ENCODE data around the gene FAM204A. TPM values are rescaled to one million over a fixed set of nuclear protein-coding genes. Genes with fewer than 3 reads are reported as not detected.

The FAM204A gene
- total and polyA plus RNA-seq, 8 donors = 26.3 to 60.8 (median 35.0) TPM

DNA sequence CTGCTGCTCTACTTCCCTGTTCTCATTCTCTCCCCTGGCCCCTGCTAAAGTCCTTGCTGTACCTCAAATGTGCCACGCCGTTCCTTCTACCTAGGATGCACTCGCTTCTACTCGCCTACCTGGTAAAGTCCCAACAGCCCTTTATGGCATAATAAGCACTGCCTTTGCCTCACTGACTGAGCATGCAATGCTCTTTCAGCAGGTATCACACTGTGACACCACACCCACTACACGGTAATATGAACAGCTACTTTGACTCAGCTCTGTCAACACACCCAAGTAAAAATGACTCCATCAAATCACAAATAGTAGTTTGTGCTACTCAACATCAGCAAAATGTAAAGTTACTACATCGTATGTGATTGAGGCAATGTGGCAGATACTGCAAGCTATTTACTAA, 37.6 kb downstream of the FAM204A start:
- TF ChIP-seq, protein P1, sequence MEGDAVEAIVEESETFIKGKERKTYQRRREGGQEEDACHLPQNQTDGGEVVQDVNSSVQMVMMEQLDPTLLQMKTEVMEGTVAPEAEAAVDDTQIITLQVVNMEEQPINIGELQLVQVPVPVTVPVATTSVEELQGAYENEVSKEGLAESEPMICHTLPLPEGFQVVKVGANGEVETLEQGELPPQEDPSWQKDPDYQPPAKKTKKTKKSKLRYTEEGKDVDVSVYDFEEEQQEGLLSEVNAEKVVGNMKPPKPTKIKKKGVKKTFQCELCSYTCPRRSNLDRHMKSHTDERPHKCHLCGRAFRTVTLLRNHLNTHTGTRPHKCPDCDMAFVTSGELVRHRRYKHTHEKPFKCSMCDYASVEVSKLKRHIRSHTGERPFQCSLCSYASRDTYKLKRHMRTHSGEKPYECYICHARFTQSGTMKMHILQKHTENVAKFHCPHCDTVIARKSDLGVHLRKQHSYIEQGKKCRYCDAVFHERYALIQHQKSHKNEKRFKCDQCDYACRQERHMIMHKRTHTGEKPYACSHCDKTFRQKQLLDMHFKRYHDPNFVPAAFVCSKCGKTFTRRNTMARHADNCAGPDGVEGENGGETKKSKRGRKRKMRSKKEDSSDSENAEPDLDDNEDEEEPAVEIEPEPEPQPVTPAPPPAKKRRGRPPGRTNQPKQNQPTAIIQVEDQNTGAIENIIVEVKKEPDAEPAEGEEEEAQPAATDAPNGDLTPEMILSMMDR (IDR thresholded peaks at IDR 0.05) = no peak
- TF ChIP-seq POLR2A (IDR thresholded peaks at IDR 0.05) (no peak), EP300 (IDR thresholded peaks at IDR 0.05) (no peak), POLR2AphosphoS5 (IDR thresholded peaks at IDR 0.05) (no peak)
- 87 to 90% (median 88%) methylated on average over 6 of the region's 6 CpGs for WGBS, 5 donors
- H3K27me3 ChIP-seq = no peaks in the 10 kb centered on the region
- intact Hi-C loops (cut with DNase I; ENCODE audit: low total_unique reads) = no loop called here
- no peaks in the 10 kb centered on the region for H3K9me3 ChIP-seq
- H3K27ac ChIP-seq = no peak overlapping the region
- DNase-seq = no peak
- H3K4me3 ChIP-seq = no peak overlapping the region
- peaks cover 0 to 8% (median 4%) of the 10 kb centered on the region in 4 donors for H3K4me1 ChIP-seq
- peaks cover 16 to 47% (median 39%) of the 10 kb centered on the region in 4 donors for H3K36me3 ChIP-seq

DNA sequence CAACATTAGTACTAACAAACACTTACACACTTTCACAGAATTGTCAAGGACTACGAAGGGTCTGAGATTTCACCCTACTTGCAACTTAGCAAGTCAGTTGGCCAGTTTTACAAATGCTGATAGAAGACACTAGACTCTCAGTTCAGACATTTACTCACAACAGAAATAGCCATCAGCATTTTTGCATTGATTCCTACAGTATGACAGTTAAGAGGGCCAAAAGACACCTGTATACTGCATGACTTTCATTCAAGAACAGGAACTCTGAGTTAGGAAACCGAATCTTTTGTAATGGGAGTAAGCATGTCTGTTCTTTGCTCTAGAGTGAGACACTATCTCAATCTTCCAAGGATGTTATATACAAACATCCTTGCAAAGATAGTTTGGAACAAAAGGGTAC, 40.9 kb downstream of the FAM204A start:
- WGBS, 5 donors = 75 to 97% (median 91%) methylated on average over 2 of the region's 2 CpGs
- no peak for DNase-seq
- Histone ChIP-seq H3K4me1 (no peaks in the 10 kb centered on the region), H3K9me3 (no peaks in the 10 kb centered on the region), H3K27ac (no peak overlapping the region), H3K4me3 (no peak overlapping the region), H3K27me3 (no peaks in the 10 kb centered on the region), H3K36me3 (peaks cover 0 to 21% (median 16%) of the 10 kb centered on the region in 4 donors)
- TF ChIP-seq POLR2AphosphoS5 (IDR thresholded peaks at IDR 0.05) (no peak), POLR2A (IDR thresholded peaks at IDR 0.05) (no peak), EP300 (IDR thresholded peaks at IDR 0.05) (no peak)
- TF ChIP-seq, protein P1 (IDR thresholded peaks at IDR 0.05) = no peak
- intact Hi-C loops (cut with DNase I; ENCODE audit: low total_unique reads) = no loop called here

DNA sequence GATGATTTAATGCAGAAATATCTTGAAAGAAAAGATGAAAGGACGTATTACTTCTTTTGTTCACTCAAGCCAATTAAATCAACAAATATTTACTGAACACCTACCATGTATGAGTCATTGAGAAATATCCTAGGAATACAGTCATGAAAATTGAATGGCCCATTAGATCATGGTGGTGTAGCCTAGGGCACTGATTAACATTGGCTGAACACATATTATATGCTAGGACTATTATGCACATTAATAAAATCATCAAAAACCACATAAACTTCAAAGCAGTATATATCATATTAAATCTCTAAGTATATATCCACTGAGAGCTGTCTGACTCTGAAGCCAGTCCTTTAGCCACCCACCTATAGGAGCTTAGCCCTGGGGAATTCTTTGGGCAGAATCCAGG, 41.8 kb downstream of the FAM204A start:
- intact Hi-C loops (cut with DNase I; ENCODE audit: low total_unique reads) = no loop called here
- 38 to 66% (median 47%) methylated on average over 1 of the region's 1 CpG for WGBS, 5 donors
- DNase-seq = no peak
- Histone ChIP-seq H3K27me3 (no peaks in the 10 kb centered on the region), H3K9me3 (no peaks in the 10 kb centered on the region), H3K4me1 (no peaks in the 10 kb centered on the region), H3K36me3 (peaks cover 0 to 12% (median 7%) of the 10 kb centered on the region in 4 donors), H3K4me3 (no peak overlapping the region), H3K27ac (no peak overlapping the region)
- TF ChIP-seq, protein P1 (IDR thresholded peaks at IDR 0.05) = no peak
- no peak for TF ChIP-seq EP300 (IDR thresholded peaks at IDR 0.05)
- TF ChIP-seq POLR2AphosphoS5 (IDR thresholded peaks at IDR 0.05) = no peak
- TF ChIP-seq POLR2A (IDR thresholded peaks at IDR 0.05) = no peak

DNA sequence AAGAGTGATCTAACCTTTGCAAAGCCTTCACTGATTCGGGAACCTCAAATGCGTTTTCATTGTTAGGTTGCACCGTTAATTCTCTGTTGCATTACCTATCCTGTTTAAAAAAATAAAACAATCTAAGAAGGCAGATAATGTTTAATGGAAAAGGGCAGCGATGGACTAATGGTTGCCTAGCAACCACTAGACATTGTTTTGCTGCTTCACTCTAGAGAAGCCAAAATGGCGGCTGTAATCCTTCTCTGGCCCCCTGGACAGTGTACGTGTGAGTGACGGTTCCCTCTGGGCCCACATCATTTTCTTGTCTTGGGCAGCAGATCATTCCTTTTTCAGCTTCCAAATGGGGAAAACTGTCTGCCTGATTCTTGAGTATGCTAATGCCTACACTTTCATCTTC, 43.3 kb downstream of the FAM204A start:
- Histone ChIP-seq H3K27ac (no peak overlapping the region), H3K9me3 (no peaks in the 10 kb centered on the region), H3K36me3 (no peaks in the 10 kb centered on the region), H3K4me1 (no peaks in the 10 kb centered on the region), H3K4me3 (no peak overlapping the region), H3K27me3 (no peaks in the 10 kb centered on the region)
- DNase-seq = no peak
- WGBS, 5 donors = 88 to 93% (median 90%) methylated on average over 7 of the region's 7 CpGs
- TF ChIP-seq POLR2AphosphoS5 (IDR thresholded peaks at IDR 0.05) = no peak
- no peak for TF ChIP-seq POLR2A (IDR thresholded peaks at IDR 0.05)
- TF ChIP-seq EP300 (IDR thresholded peaks at IDR 0.05) = no peak
- TF ChIP-seq, protein P1 (IDR thresholded peaks at IDR 0.05) = no peak
- intact Hi-C loops (cut with DNase I; ENCODE audit: low total_unique reads) = no loop called here
